Stimulated activated memory B cell treated with anti-CD40 and anti-IgM and Interleukin-4, amounts not matched to agents 10 μg/mL and 1 μg/mL and 100 μg/mL, for 72 hours (primary cell): ENCODE data around the gene ASXL1.
A peak's percentile ranks its signal among the peaks of the same experiment; 100 is the strongest.

ENCODE experiments used
- ATAC-seq: fragments of 150-1000 bp; cut with Tn5 transposase; 2 replicates; pipeline ENCODE4 v1.10.0; 2021
- H3K27ac Mint-ChIP-seq: one replicate; pipeline ENCODE4 v1.8.0; 2022; ENCODE audit warnings: mild to moderate bottlenecking, mixed read lengths
- H3K27me3 Mint-ChIP-seq: one replicate; pipeline ENCODE4 v1.8.0; 2022; ENCODE audit warnings: mixed read lengths
- H3K36me3 Mint-ChIP-seq: one replicate; pipeline ENCODE4 v1.8.0; 2022; ENCODE audit warnings: mixed read lengths
- H3K4me1 Mint-ChIP-seq: one replicate; pipeline ENCODE4 v1.8.0; 2022; ENCODE audit warnings: mixed read lengths
- H3K4me3 Mint-ChIP-seq: one replicate; pipeline ENCODE4 v1.8.0; 2022; ENCODE audit warnings: mild to moderate bottlenecking, moderate library complexity, mixed read lengths
- H3K9me3 Mint-ChIP-seq: one replicate; pipeline ENCODE4 v1.8.0; 2022; ENCODE audit warnings: mixed read lengths

The ASXL1 gene

GRCh38 chr20:32453467-32454163, 95.5 kb downstream of the ASXL1 start:
- Mint-ChIP-seq H3K36me3 (no peaks in the 10 kb centered on the region), H3K4me1 (peaks cover 31% of the 10 kb centered on the region), H3K9me3 (no peaks in the 10 kb centered on the region), H3K27me3 (no peaks in the 10 kb centered on the region), H3K4me3 (no peak overlapping the region), H3K27ac (no peak overlapping the region)
- ATAC-seq = no peak

- Mint-ChIP-seq H3K4me3 (no peak overlapping the region), H3K9me3 (no peaks in the 10 kb centered on the region), H3K27me3 (no peaks in the 10 kb centered on the region), H3K36me3 (no peaks in the 10 kb centered on the region), H3K27ac (peak overlapping the region; percentile 31), H3K4me1 (peaks cover 29% of the 10 kb centered on the region)
- no peak for ATAC-seq
Observed at GRCh38 chr20:32454164-32455145, 96.3 kb downstream of the ASXL1 start.

GRCh38 chr20:32455171-32455900, 97.2 kb downstream of the ASXL1 start:
- no peak for ATAC-seq
- no peaks in the 10 kb centered on the region for H3K9me3 Mint-ChIP-seq
- no peaks in the 10 kb centered on the region for H3K27me3 Mint-ChIP-seq
- no peaks in the 10 kb centered on the region for H3K36me3 Mint-ChIP-seq
- H3K4me3 Mint-ChIP-seq = no peak overlapping the region
- H3K4me1 Mint-ChIP-seq = peaks cover 20% of the 10 kb centered on the region
- H3K27ac Mint-ChIP-seq = peak overlapping the region; percentile 31

- no peak for ATAC-seq
- H3K4me3 Mint-ChIP-seq = no peak overlapping the region
- H3K4me1 Mint-ChIP-seq = peaks cover 20% of the 10 kb centered on the region
- no peak overlapping the region for H3K27ac Mint-ChIP-seq
- no peaks in the 10 kb centered on the region for H3K9me3 Mint-ChIP-seq
- H3K27me3 Mint-ChIP-seq = no peaks in the 10 kb centered on the region
- no peaks in the 10 kb centered on the region for H3K36me3 Mint-ChIP-seq
Observed at GRCh38 chr20:32455901-32456701, 98.0 kb downstream of the ASXL1 start.

- Mint-ChIP-seq H3K4me3 (peak overlapping the region; percentile 61), H3K4me1 (peaks cover 20% of the 10 kb centered on the region), H3K9me3 (no peaks in the 10 kb centered on the region), H3K36me3 (no peaks in the 10 kb centered on the region), H3K27me3 (no peaks in the 10 kb centered on the region), H3K27ac (no peak overlapping the region)
- peak; percentile 69 for ATAC-seq
Observed at GRCh38 chr20:32456869-32457478, 98.8 kb downstream of the ASXL1 start.

GRCh38 chr20:32457479-32457986, 99.4 kb downstream of the ASXL1 start:
- H3K4me1 Mint-ChIP-seq = peaks cover 20% of the 10 kb centered on the region
- H3K9me3 Mint-ChIP-seq = no peaks in the 10 kb centered on the region
- peak; percentile 73 for ATAC-seq
- H3K36me3 Mint-ChIP-seq = no peaks in the 10 kb centered on the region
- H3K27ac Mint-ChIP-seq = peak overlapping the region; percentile 67
- H3K27me3 Mint-ChIP-seq = no peaks in the 10 kb centered on the region
- H3K4me3 Mint-ChIP-seq = peak overlapping the region; percentile 61

GRCh38 chr20:32458061-32458836, 100.1 kb downstream of the ASXL1 start:
- Mint-ChIP-seq H3K4me3 (peak overlapping the region; percentile 41), H3K27me3 (no peaks in the 10 kb centered on the region), H3K27ac (peak overlapping the region; percentile 67), H3K9me3 (no peaks in the 10 kb centered on the region), H3K36me3 (no peaks in the 10 kb centered on the region), H3K4me1 (peaks cover 20% of the 10 kb centered on the region)
- ATAC-seq = no peak

GRCh38 chr20:32458837-32459220, 100.7 kb downstream of the ASXL1 start:
- Mint-ChIP-seq H3K36me3 (no peaks in the 10 kb centered on the region), H3K27me3 (no peaks in the 10 kb centered on the region), H3K4me3 (no peak overlapping the region), H3K9me3 (no peaks in the 10 kb centered on the region), H3K27ac (peak overlapping the region; percentile 67), H3K4me1 (peaks cover 20% of the 10 kb centered on the region)
- ATAC-seq = no peak

- Mint-ChIP-seq H3K9me3 (no peaks in the 10 kb centered on the region), H3K27me3 (no peaks in the 10 kb centered on the region), H3K4me1 (peaks cover 17% of the 10 kb centered on the region), H3K36me3 (no peaks in the 10 kb centered on the region), H3K27ac (no peak overlapping the region), H3K4me3 (no peak overlapping the region)
- no peak for ATAC-seq
Observed at GRCh38 chr20:32460231-32460630, 102.1 kb downstream of the ASXL1 start.

- no peak overlapping the region for H3K27ac Mint-ChIP-seq
- peaks cover 15% of the 10 kb centered on the region for H3K4me1 Mint-ChIP-seq
- H3K4me3 Mint-ChIP-seq = no peak overlapping the region
- ATAC-seq = no peak
- no peaks in the 10 kb centered on the region for H3K27me3 Mint-ChIP-seq
- no peaks in the 10 kb centered on the region for H3K9me3 Mint-ChIP-seq
- no peaks in the 10 kb centered on the region for H3K36me3 Mint-ChIP-seq
Observed at GRCh38 chr20:32460683-32461320, 102.7 kb downstream of the ASXL1 start.

- Mint-ChIP-seq H3K36me3 (no peaks in the 10 kb centered on the region), H3K27me3 (no peaks in the 10 kb centered on the region), H3K4me3 (no peak overlapping the region), H3K4me1 (peaks cover 21% of the 10 kb centered on the region), H3K27ac (no peak overlapping the region), H3K9me3 (no peaks in the 10 kb centered on the region)
- ATAC-seq = no peak
Observed at GRCh38 chr20:32461836-32462600, 103.9 kb downstream of the ASXL1 start.

- Mint-ChIP-seq H3K27ac (no peak overlapping the region), H3K4me1 (peaks cover 24% of the 10 kb centered on the region), H3K9me3 (no peaks in the 10 kb centered on the region), H3K4me3 (no peak overlapping the region), H3K36me3 (no peaks in the 10 kb centered on the region), H3K27me3 (no peaks in the 10 kb centered on the region)
- ATAC-seq = no peak
Observed at GRCh38 chr20:32462900-32463641, 104.9 kb downstream of the ASXL1 start.
